Spleen (tissue), 11 donors: ENCODE results near the gene PAPPA. TPM values are rescaled to one million over a fixed set of nuclear protein-coding genes. Genes with fewer than 3 reads are reported as not detected.

Experiments
- DNase-seq: peaks from one replicate; pipeline ENCODE4 v3.0.0-alpha.2; 2020
- H3K27ac ChIP-seq, 8 donors: fragments of 200-600 bp; sonication (generic) in 7 of 8; 1 replicate in 4 of 8; 2 replicates in 4 of 8; pipeline versions ENCODE4 v1.5.0 to v1.8.0; 2016 to 2021; ENCODE audit warnings: inconsistent platforms in 4 of 8, mild to moderate bottlenecking in 4 of 8, moderate library complexity in 1 of 8
- H3K27me3 ChIP-seq, 7 donors: fragments of 200-600 bp; sonication (generic) in 6 of 7; replicated peaks in 1 of 7; 1 replicate in 4 of 7; 2 replicates in 3 of 7; pipeline versions ENCODE4 v1.5.0 to v1.8.0; 2016 to 2021; ENCODE audit warnings: inconsistent platforms in 3 of 7, mild to moderate bottlenecking in 1 of 7
- H3K36me3 ChIP-seq, 6 donors: fragments of 200-600 bp; sonication (generic) in 5 of 6; 1 replicate in 4 of 6; 2 replicates in 2 of 6; pipeline versions ENCODE4 v1.5.0 to v1.8.0; 2016 to 2021; ENCODE audit warnings: inconsistent platforms in 2 of 6
- H3K4me1 ChIP-seq, 6 donors: fragments of 200-600 bp; sonication (generic) in 5 of 6; 1 replicate in 3 of 6; 2 replicates in 3 of 6; pipeline versions ENCODE4 v1.5.0 to v1.8.0; 2016 to 2021; ENCODE audit warnings: inconsistent platforms in 3 of 6
- H3K4me3 ChIP-seq, 8 donors: fragments of 200-600 bp; sonication (generic) in 7 of 8; 1 replicate in 4 of 8; 2 replicates in 4 of 8; pipeline versions ENCODE4 v1.5.0 to v1.8.0; 2016 to 2021; ENCODE audit warnings: inconsistent platforms in 4 of 8, mild to moderate bottlenecking in 4 of 8, moderate library complexity in 2 of 8
- H3K9me3 ChIP-seq, 8 donors: fragments of 200-600 bp; sonication (generic) in 7 of 8; 1 replicate in 4 of 8; 2 replicates in 4 of 8; pipeline versions ENCODE4 v1.5.0 to v1.8.0; 2016 to 2021; ENCODE audit warnings: inconsistent platforms in 4 of 8
- POLR2A ChIP-seq, 3 donors: fragments of 450-650 bp; IDR thresholded peaks; one replicate each; pipeline ENCODE4 v1.5.1; 2017; ENCODE audit warnings: antibody characterized with exemption in 3 of 3, mild to moderate bottlenecking in 1 of 3
- POLR2AphosphoS5 ChIP-seq, 3 donors: sonication (generic); formaldehyde crosslinking; IDR thresholded peaks; one replicate each; pipeline ENCODE4 v1.5.1; 2017; ENCODE audit warnings: antibody characterized with exemption in 3 of 3
- WGBS, 5 donors: extraction: QIAGEN DNeasy Blood & Tissue Kit in 3 of 5; methylation state at CpG; one replicate each; pipeline versions ENCODE4 v1.1.5 to v1.1.7; 2013 to 2018; 5-methylcytosine and 5-hydroxymethylcytosine counted together
- intact Hi-C: fragments of 100-400 bp; cut with DNase I; formaldehyde crosslinking; loops from one replicate; pipeline ENCODE4 v1.15.0; 2023; ENCODE audit warnings: low total_unique reads
- polyA plus RNA-seq, 3 donors: library from polyadenylated mRNA; stranded (reverse); fragments of 200-250 nt; gene quantifications; one replicate each; pipeline ENCODE4 v1.2.1, GENCODE V29; 2013
- total RNA-seq, 7 donors: library from RNA; depleted of rRNA in 3 of 7; stranded (reverse); fragments of >200 nt in 3 of 7; fragmentation: NEBNext Ultra II Directional in 4 of 7; extraction: Animal tissue kit (Norgen Biotek cat#: 25700) in 4 of 7; gene quantifications; one replicate each; pipeline versions ENCODE4 v1.1.0 to v1.2.1, GENCODE V29; 2016 to 2021
- TF ChIP-seq, protein P1 (sequence below), 11 experiments: fragments of 200-600 bp in 7 of 11; fragments of 450-650 bp in 4 of 11; sonication (generic) in 4 of 11; IDR thresholded peaks in 8 of 11; conservative IDR thresholded peaks in 3 of 11; 1 replicate in 7 of 11; 2 replicates in 4 of 11; pipeline versions ENCODE4 v1.4.0 to v1.8.0; 2016 to 2021; ENCODE audit warnings: antibody characterized with exemption in 11 of 11, inconsistent platforms in 4 of 11, mild to moderate bottlenecking in 1 of 11
- donor health status: healthy with polysubstance abuse.
- donor health status: DM: no; HTN: no; CAD: no; lungs with moderate emphysema.
- donor health status: DM: no; HTN: no; CAD: no.
- donor health status: Bipolar disorder and iron deficiency.
- donor health status: healthy.
- donor health status: DM: no; HTN: no; CAD: no.
- donor health status: DM: yes; HTN: yes; CAD: no.

The PAPPA gene
- total and polyA plus RNA-seq, 10 donors, result 0.13 to 1.4 (median 0.45) TPM

DNA sequence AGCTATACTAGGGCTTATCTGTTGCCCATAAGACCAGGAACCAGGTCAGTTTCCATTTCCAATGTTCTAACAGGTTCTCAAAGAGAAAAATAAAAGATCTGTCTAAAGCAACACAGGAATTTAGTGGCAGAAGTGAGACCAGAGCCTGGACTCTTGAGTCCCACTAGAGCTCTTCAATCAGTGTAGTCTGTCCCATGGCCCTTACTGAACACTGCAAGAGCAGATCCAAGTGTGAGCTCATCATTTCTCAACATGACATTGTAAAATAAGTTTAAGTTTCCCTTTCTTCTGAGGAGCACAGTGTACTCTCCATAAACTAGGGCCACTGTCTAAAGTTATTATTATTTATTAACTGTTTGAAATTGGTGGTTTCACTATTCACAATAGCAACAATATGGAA, 8.6 kb upstream of the PAPPA start:
- H3K27ac ChIP-seq, result no peak overlapping the region
- DNase-seq, result no peak
- H3K36me3 ChIP-seq, result no peaks in the 10 kb centered on the region
- intact Hi-C loops, result no loop called here
- TF ChIP-seq, protein P1, sequence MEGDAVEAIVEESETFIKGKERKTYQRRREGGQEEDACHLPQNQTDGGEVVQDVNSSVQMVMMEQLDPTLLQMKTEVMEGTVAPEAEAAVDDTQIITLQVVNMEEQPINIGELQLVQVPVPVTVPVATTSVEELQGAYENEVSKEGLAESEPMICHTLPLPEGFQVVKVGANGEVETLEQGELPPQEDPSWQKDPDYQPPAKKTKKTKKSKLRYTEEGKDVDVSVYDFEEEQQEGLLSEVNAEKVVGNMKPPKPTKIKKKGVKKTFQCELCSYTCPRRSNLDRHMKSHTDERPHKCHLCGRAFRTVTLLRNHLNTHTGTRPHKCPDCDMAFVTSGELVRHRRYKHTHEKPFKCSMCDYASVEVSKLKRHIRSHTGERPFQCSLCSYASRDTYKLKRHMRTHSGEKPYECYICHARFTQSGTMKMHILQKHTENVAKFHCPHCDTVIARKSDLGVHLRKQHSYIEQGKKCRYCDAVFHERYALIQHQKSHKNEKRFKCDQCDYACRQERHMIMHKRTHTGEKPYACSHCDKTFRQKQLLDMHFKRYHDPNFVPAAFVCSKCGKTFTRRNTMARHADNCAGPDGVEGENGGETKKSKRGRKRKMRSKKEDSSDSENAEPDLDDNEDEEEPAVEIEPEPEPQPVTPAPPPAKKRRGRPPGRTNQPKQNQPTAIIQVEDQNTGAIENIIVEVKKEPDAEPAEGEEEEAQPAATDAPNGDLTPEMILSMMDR (IDR thresholded peaks at IDR 0.05 in 8 of 11, conservative IDR thresholded peaks at IDR 0.05 in 3 of 11), result no peak
- TF ChIP-seq POLR2AphosphoS5 (IDR thresholded peaks at IDR 0.05) (no peak), POLR2A (IDR thresholded peaks at IDR 0.05) (no peak)
- no peaks in the 10 kb centered on the region for H3K4me1 ChIP-seq
- H3K9me3 ChIP-seq, result no peaks in the 10 kb centered on the region
- H3K4me3 ChIP-seq, result no peak overlapping the region
- H3K27me3 ChIP-seq, result peaks cover 0 to 44% (median 5%) of the 10 kb centered on the region in 7 donors

DNA sequence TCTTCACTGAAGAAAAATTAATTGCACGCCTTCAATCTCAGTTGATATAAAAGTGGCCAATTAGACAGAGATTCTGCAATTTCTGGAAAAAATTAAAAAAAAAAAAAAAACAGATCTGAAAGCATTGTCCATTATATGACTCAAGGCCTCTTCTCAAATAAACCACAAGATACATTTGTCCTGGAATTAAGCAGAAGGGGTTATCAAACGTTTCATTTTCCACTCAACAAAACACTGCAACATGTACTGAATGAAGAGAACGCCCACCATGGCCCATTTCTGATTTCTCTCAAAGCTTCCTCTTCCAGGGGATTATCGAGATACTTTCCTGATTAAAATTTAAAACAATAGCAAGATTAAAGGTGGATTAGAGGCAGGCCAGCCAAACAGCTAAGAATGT, 5.8 kb upstream of the PAPPA start:
- no peaks in the 10 kb centered on the region for H3K36me3 ChIP-seq
- 62 to 88% (median 72%) methylated on average over 4 of the region's 4 CpGs for WGBS, 5 donors
- DNase-seq, result no peak
- no peak overlapping the region for H3K4me3 ChIP-seq
- H3K9me3 ChIP-seq, result no peaks in the 10 kb centered on the region
- H3K4me1 ChIP-seq, result no peaks in the 10 kb centered on the region
- peaks cover 0 to 68% (median 25%) of the 10 kb centered on the region in 7 donors for H3K27me3 ChIP-seq
- TF ChIP-seq POLR2AphosphoS5 (IDR thresholded peaks at IDR 0.05) (no peak), POLR2A (IDR thresholded peaks at IDR 0.05) (no peak)
- TF ChIP-seq, protein P1 (IDR thresholded peaks at IDR 0.05 in 8 of 11, conservative IDR thresholded peaks at IDR 0.05 in 3 of 11), result no peak
- intact Hi-C loops, result no loop called here
- no peak overlapping the region for H3K27ac ChIP-seq

DNA sequence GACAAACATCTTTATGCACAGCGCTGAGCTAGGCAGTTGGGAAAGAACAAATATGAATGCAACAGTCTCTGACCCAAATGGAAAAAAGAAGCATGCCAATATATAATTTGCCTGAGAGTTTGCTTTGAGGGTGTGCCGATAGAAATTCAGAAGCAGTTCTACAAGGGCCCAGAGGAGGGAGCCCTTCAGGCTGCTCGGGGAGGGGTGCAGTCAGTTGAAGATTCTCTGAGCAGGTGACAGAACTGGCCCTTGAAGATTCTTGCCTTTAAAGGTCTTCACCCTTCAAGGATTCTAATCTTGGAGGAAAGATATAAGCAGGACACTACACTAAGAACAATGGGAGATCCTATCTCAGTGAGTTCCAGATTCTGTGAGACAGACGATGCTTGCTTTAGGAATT, 3.7 kb upstream of the PAPPA start:
- DNase-seq, result no peak
- Histone ChIP-seq H3K27me3 (peaks cover 0 to 83% (median 35%) of the 10 kb centered on the region in 7 donors), H3K4me3 (no peak overlapping the region), H3K36me3 (no peaks in the 10 kb centered on the region), H3K4me1 (peaks cover 0 to 14% (median 8%) of the 10 kb centered on the region in 6 donors), H3K27ac (no peak overlapping the region), H3K9me3 (no peaks in the 10 kb centered on the region)
- WGBS, 5 donors, result 19 to 31% (median 22%) methylated on average over 4 of the region's 4 CpGs
- no peak for TF ChIP-seq POLR2A (IDR thresholded peaks at IDR 0.05)
- TF ChIP-seq POLR2AphosphoS5 (IDR thresholded peaks at IDR 0.05), result no peak
- TF ChIP-seq, protein P1 (IDR thresholded peaks at IDR 0.05 in 8 of 11, conservative IDR thresholded peaks at IDR 0.05 in 3 of 11), result peak in 3 of 11 experiments; percentile 20 to 31 (median 28)
- intact Hi-C loops, result no loop called here

DNA sequence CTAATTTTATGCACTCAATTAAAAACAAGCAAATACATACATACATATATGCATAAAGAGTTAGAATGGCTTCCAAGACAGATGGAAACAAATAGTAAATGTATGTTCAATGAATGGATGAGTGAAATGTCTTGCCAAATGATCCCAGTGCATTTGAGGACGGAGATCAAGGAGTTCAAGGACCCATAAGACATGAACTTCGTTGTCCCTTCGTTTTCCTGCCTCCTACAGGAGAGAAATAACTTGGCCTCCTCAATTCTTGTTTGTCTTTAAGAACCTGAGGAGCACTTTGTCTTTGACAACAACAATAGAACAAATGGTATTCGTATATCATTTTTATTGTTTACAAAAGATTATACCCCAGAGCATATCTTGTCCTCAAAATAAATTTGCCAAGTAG, 2.4 kb upstream of the PAPPA start:
- Histone ChIP-seq H3K4me1 (peaks cover 0 to 23% (median 16%) of the 10 kb centered on the region in 6 donors), H3K4me3 (no peak overlapping the region), H3K36me3 (no peaks in the 10 kb centered on the region), H3K9me3 (no peaks in the 10 kb centered on the region), H3K27me3 (peaks cover 6 to 96% (median 48%) of the 10 kb centered on the region in 7 donors), H3K27ac (no peak overlapping the region)
- intact Hi-C loops, result no loop called here
- TF ChIP-seq POLR2A (IDR thresholded peaks at IDR 0.05) (no peak), POLR2AphosphoS5 (IDR thresholded peaks at IDR 0.05) (no peak)
- TF ChIP-seq, protein P1 (IDR thresholded peaks at IDR 0.05 in 8 of 11, conservative IDR thresholded peaks at IDR 0.05 in 3 of 11), result no peak
- 37 to 59% (median 45%) methylated on average over 4 of the region's 4 CpGs for WGBS, 5 donors
- DNase-seq, result no peak
